Tracheal epithelial cell (primary cell): ENCODE measurements around the gene LTBP1. TPM values are rescaled to one million over a fixed set of nuclear protein-coding genes. Genes with fewer than 3 reads are reported as not detected.

Experiments
- total RNA-seq: library from RNA; depleted of rRNA; stranded (reverse); fragments of >200 nt; gene quantifications from 2 replicates; pipeline ENCODE4 v1.2.1, GENCODE V29; 2014

LTBP1 gene, protein sequence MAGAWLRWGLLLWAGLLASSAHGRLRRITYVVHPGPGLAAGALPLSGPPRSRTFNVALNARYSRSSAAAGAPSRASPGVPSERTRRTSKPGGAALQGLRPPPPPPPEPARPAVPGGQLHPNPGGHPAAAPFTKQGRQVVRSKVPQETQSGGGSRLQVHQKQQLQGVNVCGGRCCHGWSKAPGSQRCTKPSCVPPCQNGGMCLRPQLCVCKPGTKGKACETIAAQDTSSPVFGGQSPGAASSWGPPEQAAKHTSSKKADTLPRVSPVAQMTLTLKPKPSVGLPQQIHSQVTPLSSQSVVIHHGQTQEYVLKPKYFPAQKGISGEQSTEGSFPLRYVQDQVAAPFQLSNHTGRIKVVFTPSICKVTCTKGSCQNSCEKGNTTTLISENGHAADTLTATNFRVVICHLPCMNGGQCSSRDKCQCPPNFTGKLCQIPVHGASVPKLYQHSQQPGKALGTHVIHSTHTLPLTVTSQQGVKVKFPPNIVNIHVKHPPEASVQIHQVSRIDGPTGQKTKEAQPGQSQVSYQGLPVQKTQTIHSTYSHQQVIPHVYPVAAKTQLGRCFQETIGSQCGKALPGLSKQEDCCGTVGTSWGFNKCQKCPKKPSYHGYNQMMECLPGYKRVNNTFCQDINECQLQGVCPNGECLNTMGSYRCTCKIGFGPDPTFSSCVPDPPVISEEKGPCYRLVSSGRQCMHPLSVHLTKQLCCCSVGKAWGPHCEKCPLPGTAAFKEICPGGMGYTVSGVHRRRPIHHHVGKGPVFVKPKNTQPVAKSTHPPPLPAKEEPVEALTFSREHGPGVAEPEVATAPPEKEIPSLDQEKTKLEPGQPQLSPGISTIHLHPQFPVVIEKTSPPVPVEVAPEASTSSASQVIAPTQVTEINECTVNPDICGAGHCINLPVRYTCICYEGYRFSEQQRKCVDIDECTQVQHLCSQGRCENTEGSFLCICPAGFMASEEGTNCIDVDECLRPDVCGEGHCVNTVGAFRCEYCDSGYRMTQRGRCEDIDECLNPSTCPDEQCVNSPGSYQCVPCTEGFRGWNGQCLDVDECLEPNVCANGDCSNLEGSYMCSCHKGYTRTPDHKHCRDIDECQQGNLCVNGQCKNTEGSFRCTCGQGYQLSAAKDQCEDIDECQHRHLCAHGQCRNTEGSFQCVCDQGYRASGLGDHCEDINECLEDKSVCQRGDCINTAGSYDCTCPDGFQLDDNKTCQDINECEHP (N-terminal part only)
- total RNA-seq: 6.0 and 23.4 TPM in 2 replicates

DNA sequence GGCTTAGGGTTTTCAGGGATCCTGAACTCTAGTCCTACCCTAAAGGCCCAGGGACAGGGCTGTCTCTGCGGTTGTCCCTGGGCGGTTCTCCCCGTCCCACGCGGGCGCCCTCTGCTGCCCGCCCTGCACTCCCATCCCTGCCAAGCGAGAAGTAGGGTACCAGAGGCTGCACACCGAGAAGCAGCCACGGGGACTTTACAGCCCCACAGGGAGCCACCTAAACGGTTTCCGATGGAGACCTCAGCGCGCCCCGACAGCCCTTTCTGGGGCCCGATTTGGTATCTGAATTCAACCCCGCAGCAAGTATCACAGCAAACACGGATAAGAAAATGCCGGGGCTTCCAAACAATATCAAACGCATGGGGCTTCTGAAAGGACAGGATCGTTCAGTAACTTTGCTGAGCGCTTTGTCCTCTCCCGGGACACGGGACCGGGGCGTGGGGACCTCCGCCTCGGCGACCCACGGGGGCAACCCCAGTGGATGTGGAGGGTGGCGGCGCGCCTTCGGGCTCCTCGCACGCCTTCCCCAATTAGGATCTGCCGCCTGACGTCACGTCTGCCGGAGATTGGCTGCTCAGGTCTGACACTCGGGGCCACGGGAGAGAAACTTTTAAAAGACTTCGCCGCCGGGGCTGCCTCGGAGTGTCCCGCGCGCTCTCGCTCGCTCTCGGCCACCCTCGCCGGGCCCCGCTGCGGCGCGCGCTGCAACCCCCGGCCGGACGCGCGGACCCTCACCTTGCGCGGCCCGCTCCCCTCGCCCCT lies at the start of gene LTBP1:
Gene LTBP1, plus strand, starts transcription at position 640 of the 762 bp plus-strand sequence. CDS start 372 bp downstream, outside the sequence.

